HG03520 (cell line): ENCODE results near the gene LUZP2.

ENCODE experiments used
- ATAC-seq: cut with Tn5 transposase; IDR thresholded peaks from one replicate; pipeline ENCODE4 v1.9.1; 2021; ENCODE audit warnings: mild to moderate bottlenecking, moderate library complexity; ENCODE audit not compliant: unreplicated experiment

The LUZP2 gene

DNA sequence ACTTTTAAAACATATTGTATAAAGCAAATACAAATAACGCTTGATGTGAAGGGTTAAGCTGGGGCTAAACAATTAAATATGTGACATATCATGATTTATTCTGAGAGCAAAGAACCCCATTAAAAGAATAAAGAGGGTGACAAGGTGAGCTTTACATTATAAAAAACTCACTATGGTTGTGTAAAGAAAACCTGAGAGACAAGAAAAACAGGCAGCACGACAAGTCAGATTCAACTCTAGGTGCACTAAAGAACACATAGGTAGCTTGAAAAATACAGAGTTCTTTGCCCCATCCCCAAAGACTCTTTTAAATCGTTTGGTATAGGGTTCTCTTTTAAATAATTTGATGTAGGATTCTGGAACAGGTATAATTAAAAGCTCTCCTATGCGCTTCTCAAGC is 63.5 kb downstream of the LUZP2 start:
- no peak for ATAC-seq

DNA sequence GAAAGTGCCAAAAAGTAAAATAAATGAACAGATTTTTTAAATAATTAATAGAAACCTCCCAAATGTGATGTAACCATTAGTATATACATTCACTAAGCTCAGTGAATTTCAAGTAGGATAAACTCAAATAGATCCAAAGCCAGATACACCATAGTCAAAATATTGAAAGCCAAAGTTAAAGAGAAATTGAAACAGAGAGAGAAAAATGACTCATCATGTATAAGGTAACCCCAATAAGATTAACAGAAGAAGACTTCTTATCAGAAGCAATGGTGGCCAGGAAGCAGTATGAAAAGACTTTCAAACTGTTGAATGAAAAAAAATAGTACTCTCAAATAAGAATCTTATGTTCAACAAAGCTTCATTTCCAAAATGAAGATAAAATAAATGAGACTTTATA is 70.5 kb downstream of the LUZP2 start:
- no peak for ATAC-seq

DNA sequence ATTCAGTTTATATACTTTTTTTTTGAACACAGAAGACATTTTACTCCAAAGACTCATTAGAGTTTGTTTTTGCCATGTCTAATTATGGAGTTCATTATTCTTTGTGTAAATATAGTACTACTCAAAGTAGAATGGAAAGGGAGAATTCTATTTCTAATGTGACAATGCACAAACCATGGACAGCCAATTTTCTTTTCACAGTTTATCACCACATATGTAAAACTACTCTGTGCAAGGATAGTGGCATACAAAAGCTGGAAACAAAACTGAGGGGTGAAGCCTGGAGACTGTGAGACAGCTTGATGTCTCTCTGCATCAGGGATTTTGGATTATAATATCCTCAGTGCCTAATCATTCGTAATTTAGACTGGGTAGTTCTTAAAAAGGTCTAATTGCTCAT is 75.5 kb downstream of the LUZP2 start:
- no peak for ATAC-seq

DNA sequence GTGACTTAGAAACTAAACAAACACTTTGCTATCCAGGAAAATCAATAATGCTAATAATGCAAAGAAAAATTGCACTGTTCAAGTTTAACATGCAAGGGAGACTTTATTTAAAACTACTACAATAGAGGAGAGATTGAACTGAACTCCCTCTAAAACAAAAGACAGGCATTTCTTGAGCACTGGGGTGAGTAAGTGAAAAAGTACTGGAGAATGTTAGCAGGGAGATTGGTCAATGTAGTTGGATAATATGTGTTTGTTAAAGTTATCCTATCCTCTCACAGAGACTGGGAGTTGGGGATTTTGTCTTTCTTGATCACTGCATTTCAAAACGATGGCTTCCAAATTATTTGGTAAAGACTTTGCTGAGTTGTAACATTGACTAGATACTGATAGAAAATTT is 77.6 kb downstream of the LUZP2 start:
- ATAC-seq, result no peak

DNA sequence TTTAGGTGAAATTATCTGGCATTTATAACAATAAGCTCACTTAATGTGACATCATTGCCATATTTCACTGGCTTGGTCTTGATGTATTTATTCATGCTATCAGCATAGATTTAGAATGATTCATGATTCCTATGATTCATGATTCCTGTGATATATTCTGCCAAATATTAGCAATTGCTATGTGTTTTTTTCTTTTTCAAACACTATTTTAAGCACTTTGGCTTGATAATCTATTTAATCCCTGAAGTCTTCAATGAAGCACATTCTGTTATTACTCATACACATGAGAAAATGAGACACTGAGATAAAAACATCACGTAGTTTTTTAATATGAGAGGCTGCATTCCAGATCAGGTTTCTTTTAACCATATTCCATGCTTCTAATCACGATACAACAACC is 78.5 kb downstream of the LUZP2 start:
- ATAC-seq, result no peak

DNA sequence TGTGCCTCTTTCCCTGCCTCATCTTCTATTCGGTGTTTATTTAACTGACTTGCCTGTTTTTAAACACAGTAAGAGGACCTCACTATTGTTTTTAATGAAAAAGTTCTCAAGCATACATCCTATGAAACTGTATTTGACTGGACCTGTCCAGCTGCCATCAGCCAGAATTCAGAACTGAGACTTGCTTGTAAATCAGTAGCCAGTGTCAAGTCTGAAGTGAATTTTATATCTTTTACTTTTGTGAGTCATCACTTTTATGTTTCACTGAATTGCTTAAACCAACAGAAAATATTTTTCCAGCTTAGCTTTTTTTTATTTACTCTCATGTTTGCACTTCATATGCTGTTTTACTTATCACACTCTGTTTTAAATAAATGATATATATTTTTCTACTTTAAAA is 88.3 kb downstream of the LUZP2 start:
- ATAC-seq, result no peak

DNA sequence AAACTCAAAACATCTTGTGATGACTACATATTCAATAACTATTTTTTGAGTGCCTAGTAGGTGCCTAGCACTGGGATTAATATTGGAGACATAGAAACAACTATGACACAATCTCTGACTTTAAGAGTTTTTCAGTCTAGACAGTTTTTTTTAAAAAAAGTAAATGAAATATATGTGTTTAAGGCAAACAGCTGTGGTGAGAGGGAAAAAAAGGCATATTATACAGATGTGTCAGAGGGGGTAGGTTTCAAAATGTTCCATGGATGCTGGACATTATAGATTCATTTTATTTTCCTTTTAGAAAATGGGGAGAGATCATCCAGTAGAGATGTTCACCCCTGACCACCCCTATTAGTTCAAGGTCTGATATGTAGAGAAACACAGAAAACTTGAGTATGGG is 90.8 kb downstream of the LUZP2 start:
- no peak for ATAC-seq

DNA sequence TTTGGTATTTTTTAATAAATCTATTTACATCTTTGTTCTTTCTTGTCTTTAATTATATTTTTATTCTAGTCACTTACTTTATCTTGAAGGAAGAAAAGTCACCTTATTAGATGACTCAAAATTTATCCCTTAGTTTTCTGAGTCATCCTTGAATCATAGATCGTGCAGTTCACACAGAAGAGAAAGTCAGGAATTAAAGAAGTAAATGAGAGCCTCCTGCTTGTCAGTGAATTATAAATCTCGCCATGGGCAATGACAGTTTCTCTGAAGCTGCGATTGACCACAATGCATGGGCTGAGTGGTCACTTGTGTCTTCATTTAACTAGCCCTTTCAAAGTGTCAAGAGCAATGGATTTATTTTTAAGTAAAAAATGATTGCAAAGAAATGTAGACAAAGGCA is 91.2 kb downstream of the LUZP2 start:
- no peak for ATAC-seq

DNA sequence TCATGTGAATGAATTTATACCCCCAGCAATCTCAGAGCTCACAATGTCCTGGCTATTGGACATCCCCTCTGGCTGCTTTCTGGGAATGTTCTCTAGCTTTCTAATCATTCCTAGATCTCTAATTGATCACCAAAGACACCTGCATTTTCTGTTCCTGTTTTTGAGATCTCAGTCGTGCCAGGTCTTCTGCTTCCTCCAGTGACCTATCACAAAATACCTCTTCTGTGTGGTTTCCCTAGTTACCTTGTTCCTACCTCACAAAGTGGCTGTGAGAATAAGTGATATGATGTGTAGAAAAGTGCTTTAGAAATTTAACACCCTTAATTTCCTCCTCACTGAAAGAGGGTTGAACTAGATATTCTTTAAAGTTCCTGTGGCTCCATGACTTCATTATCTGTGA is 92.2 kb downstream of the LUZP2 start:
- no peak for ATAC-seq

DNA sequence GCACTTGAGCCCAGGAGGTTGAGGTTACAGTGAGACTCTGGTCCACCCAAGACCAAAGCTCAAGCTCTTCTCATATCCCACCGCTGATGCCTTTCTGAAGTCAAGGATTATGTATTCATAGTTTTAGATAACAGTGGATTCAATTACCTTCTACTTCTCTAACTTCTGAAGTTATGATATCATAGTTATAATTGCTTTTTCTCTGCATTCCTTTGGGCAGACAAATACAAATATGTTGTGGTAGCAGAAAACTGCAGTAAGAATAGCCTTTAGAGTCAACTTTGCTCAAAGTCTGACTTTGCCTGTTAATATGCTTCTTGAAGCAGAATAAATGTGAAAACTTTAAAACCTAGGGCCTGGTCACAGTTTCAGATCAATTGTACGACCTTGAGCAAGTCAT is 94.4 kb downstream of the LUZP2 start:
- ATAC-seq, result no peak

DNA sequence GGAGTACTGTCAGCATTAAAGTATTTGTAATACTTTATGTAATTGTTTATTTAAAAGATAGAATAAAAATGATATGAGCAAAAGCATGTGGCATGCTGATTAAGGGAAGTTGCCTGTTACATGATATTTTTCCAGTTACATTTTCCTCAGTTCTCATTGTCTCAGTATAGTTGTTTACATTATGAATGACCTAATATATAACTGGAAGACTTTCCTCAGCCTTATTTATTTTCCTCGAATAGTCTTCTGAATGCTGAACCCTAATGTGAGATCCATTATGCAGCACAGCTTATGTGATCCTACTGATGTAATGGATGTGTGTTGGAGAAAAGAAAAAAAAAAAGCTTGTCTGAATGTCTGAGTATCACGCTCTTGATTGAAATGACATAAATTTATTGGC is 95.5 kb downstream of the LUZP2 start:
- ATAC-seq, result no peak

DNA sequence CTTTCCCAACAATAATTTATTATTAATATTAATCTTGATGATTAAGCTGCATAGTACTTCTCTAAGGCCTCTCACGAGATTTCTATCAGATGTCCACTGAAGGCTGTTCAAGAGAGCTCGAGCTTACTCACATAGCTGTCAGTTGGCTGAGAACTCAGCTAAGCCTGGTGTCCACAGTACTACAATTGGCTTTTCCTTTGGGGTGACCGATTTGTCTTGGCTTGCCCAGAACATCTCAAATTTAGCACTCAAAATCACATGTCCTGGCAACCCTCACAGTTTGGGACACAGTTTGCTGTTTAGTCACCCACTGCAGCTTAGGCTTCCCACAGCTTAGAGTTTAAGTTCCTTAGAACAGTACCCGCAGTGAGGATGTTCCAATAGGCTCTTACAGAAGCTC is 96.5 kb downstream of the LUZP2 start:
- no peak for ATAC-seq

DNA sequence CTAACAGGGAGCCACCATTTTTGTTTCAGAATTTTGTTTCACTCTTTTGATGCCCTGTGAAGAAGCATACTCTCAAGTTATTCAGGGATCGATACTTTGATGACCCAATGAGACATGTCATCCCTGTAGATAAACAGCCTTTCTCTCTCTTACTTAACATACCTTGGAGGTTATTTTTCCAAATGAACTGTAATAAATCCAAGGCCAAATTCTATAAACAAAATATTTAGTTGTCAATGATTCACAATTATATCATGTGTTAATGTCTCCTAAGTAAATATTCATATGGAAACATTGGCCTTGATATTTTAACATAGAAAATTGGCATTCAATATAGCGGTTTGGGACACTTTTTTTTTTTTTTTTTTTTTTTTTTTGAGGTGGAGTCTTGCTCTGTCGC is 97.5 kb downstream of the LUZP2 start:
- no peak for ATAC-seq

DNA sequence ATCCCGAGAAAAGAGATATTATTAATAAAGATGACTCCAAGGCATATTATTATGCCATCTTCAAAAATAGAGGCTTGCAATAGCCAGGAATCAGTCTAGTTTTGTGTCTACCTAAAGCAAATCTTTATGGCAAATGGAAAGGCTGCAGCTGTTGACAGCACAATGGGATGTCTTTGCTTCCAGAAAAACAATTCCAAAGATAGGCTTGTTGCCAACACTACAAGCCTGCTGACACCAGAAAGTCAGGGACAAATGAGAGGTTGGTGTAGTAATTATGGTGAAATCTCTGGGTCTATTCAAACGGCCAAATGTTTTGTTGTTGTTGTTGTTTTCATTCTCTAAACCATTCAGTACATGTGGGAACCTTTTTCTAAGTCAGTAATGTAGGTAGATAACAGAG is 101.8 kb downstream of the LUZP2 start:
- no peak for ATAC-seq

DNA sequence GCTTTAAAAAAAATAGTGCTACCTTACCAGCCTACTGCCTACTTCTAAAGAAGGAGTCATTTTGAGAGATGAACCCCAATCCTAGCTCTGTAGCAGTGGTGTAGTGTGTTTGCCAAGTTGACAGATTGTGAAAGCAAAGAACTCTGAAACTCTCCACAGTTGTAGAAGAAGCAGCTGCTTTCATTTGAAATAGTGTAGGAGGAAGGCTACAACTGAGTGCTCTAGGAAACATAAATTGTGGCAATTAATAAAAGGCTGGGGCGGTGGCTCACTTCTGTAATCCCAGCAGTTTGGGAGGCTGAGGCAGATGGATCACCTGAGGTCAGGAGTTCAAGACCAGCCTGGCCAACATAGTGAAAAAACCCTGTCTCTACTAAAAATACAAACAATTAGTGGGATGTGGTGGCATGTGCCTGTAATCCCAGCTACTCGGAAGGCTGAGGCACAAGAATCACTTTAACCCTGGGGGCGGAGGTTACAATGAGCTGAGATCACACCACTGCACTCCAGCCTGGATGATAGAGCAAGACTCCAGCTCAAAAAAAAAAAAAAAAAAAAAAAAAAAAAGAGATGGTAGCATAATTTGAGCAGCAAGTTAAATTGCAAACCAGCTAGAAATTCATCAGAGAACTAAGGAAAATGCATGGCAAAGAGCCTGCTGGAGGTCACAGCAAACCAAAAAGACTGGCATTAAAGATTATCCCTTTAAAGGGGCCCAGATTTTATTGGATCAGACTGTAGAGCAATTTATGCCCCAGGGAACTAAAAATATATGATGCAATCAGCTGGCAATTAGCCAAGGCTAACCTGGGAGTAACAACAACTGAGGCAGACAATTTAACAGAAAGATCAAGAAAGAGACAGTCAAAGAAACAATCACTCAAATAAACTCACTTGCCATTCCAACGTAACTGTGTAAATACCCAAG is 112.6 kb downstream of the LUZP2 start:
- ATAC-seq, result no peak

DNA sequence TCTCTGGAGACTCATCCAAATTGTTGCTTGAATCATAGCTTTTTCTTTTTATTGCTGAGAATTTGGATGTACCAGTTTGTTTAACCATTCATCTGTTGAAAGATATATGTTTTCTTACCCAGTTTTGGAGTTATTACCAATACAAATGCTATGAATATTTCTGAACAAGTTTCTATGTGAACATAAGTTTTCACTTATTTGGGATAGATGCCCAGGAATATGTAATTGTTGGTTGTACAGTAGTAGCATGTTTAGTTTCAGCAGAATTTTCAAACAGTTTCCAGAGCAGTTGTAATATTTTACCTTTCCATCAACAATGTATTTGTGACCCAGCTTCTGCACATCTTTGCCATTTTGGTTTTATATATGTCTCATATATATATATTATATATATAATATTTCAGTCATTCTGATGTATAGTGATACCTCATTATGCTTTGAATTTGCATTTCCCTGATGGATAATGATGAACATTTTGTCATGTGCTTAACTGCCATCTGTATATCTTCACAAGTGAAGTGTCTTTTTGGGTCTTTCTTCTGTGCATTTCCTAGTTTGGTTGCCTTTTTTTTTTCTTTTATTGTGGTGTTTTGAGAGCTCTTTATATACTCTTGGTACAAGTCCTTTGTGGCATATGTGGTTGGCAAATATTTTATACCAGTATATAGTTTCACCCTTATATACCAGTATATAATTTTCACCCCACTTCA is 118.8 kb downstream of the LUZP2 start:
- no peak for ATAC-seq

DNA sequence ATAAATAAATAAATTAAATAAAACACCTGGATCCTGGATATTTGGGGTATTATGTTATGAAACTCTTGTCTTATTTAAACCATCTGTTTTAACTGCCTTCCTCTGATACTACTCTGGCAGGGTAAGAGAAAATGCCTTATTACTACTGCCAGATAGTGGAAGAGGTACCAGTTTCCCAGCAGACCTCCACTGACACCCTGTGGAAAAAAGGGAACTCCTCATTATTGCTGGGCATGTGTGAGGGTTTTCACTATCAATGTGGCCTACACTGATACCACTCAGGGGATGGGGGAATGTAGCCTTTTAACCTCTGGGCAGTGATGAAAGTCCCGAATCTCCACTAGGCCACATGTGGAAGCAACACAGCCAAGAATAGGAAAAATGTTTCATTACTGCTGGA is 121.0 kb downstream of the LUZP2 start:
- ATAC-seq, result no peak

DNA sequence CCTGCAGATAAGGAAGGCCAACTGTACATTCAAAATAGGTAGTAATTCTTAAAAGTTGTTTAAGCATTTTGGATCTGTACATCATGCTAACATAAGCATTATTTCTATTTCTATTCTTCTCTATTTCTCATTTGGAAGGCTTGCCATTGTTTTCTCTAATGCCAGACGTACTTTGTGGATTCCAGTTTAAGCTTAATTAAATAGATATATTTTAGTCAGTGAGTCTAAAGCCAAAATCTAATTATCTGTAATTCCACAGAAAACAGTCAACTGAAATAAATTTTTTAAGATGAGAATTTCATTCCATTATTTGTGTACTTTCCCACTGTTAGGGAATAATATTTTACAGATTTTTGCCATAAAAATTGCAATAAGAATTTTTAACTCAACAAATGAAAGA is 123.0 kb downstream of the LUZP2 start:
- no peak for ATAC-seq

DNA sequence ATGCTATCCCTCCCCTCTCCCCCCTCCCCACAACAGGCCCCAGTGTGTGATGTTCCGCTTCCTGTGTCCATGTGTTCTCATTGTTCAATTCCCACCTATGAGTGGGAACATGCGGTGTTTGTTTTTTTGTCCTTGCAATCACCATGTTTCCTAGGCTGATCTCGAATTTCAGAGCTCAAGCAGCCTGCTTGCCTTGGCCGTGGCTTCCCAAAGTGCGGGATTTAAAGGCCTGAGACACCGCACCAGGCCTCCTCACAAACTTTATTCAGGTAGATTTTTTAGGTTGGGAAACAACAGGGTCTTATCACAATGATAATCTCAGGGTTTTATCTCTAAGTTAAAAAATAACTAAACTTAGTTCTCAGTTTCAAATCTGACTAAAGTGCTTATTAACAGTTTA is 125.4 kb downstream of the LUZP2 start:
- no peak for ATAC-seq

DNA sequence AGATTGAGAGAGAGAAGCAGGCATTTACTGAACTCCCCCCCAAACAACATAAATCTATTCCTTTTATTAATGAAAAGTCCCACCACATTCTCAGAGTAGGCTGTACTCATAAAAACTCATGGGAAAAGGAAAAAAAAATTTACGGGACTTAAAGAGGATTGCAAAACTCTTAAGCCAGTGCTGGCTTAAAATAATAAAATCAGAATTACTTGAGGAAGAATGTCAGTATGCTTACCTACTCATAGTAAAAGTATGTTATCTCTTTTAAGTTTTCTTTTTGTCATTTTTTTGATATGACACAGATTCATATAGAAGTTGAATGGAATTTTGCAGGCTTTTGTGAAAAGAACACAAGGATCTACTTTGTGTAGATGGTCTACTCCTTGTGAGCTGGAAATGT is 126.3 kb downstream of the LUZP2 start:
- no peak for ATAC-seq

DNA sequence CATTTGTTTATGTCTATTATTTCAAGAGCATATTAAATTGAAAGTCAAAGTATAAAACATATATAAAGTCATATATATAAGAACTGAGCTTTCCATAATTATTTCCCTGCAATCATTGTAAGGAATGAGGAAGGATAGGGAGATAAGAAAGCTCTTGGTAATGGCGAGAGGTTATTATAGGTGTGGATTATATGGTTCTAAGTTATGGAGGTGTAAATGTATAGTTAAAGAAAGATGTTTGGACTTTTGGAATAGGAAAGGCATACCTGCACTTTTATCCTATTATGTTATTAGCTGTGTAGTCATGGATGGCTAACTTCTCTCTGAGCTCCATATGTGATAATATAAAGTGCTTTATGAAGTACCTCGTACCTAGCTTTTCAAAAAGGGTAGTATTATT is 127.6 kb downstream of the LUZP2 start:
- ATAC-seq, result no peak

DNA sequence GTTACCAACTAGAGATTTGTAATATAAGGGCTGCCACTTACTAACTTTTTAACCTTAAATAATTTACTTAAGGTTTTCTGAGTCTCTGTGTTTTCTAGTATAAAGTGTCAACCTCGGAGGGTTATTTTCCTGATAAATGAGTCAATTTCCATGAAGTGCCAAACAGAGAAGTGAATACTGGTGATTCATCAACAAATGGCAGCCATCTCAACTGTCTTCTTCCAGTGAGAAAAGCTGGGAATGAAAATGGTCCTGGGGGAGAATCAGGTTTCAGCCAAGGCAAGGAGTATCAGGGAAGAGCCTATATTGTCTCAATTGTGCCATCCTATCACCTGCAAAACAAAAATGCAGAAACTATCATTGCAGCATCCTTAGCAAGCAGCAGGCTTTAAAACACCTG is 129.1 kb downstream of the LUZP2 start:
- ATAC-seq, result no peak
